ENCODE results near the gene AKT3.

AKT3 gene

GRCh38 chr1:243751506-243751905 lies 98.5 kb downstream of the AKT3 start:
- Histone ChIP-seq H3K4me3 (ENCODE audit: low read length in 2 of 2) (no peak overlapping the region), H3K9ac (ENCODE audit: low read length in 2 of 2) (no peak overlapping the region), H3K27me3 (ENCODE audit: control insufficient read depth in 1 of 2, insufficient read depth in 2 of 2, low read length in 2 of 2) (no peaks in the 10 kb centered on the region), H3K27ac (ENCODE audit: low read length) (no peak overlapping the region), H3K9me3 (ENCODE audit: control insufficient read depth in 2 of 2, low read length in 2 of 2) (no peaks in the 10 kb centered on the region), H3K4me1 (ENCODE audit: control insufficient read depth, insufficient read depth, low read length) (peaks cover 2% of the 10 kb centered on the region), H3K36me3 (ENCODE audit: control insufficient read depth in 2 of 2, insufficient read depth in 2 of 2, low read length in 2 of 2) (no peaks in the 10 kb centered on the region)

GRCh38 chr1:243748706-243749283 lies 101.2 kb downstream of the AKT3 start:
- Histone ChIP-seq H3K4me3 (ENCODE audit: low read length in 2 of 2) (no peak overlapping the region), H3K27me3 (ENCODE audit: control insufficient read depth in 1 of 2, insufficient read depth in 2 of 2, low read length in 2 of 2) (no peaks in the 10 kb centered on the region), H3K27ac (ENCODE audit: low read length) (no peak overlapping the region), H3K9me3 (ENCODE audit: control insufficient read depth in 2 of 2, low read length in 2 of 2) (no peaks in the 10 kb centered on the region), H3K36me3 (ENCODE audit: control insufficient read depth in 2 of 2, insufficient read depth in 2 of 2, low read length in 2 of 2) (no peaks in the 10 kb centered on the region), H3K4me1 (ENCODE audit: control insufficient read depth, insufficient read depth, low read length) (peaks cover 2% of the 10 kb centered on the region), H3K9ac (ENCODE audit: low read length in 2 of 2) (no peak overlapping the region)

DNA sequence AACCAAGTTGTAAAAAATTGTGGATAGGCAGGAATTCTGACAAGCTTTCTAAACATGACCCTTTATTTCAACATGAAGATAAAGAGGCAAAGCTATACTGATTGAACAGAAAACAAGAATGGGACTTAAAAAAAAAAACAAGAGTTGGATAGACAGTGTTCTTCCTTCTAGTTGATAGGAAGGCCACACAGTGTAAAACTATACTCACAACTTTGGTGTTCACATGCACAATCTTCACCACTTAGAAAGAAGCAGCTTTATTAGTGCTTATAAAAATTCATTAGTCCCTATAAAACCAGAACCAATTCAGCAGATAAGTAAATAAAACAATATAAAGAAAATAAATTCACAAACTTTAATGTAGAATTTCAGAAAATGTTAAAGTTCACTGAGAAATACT lies 101.8 kb downstream of the AKT3 start:
- no peak overlapping the region for H3K4me3 ChIP-seq (ENCODE audit: low read length in 2 of 2)
- H3K27ac ChIP-seq (ENCODE audit: low read length), result no peak overlapping the region
- peaks cover 2% of the 10 kb centered on the region for H3K4me1 ChIP-seq (ENCODE audit: control insufficient read depth, insufficient read depth, low read length)
- no peaks in the 10 kb centered on the region for H3K36me3 ChIP-seq (ENCODE audit: control insufficient read depth in 2 of 2, insufficient read depth in 2 of 2, low read length in 2 of 2)
- H3K9ac ChIP-seq (ENCODE audit: low read length in 2 of 2), result no peak overlapping the region
- no peaks in the 10 kb centered on the region for H3K9me3 ChIP-seq (ENCODE audit: control insufficient read depth in 2 of 2, low read length in 2 of 2)
- no peaks in the 10 kb centered on the region for H3K27me3 ChIP-seq (ENCODE audit: control insufficient read depth in 1 of 2, insufficient read depth in 2 of 2, low read length in 2 of 2)

- no peak overlapping the region for H3K9ac ChIP-seq (ENCODE audit: low read length in 2 of 2)
- no peaks in the 10 kb centered on the region for H3K9me3 ChIP-seq (ENCODE audit: control insufficient read depth in 2 of 2, low read length in 2 of 2)
- no peak overlapping the region for H3K27ac ChIP-seq (ENCODE audit: low read length)
- peaks cover 2% of the 10 kb centered on the region for H3K4me1 ChIP-seq (ENCODE audit: control insufficient read depth, insufficient read depth, low read length)
- H3K4me3 ChIP-seq (ENCODE audit: low read length in 2 of 2), result no peak overlapping the region
- no peaks in the 10 kb centered on the region for H3K27me3 ChIP-seq (ENCODE audit: control insufficient read depth in 1 of 2, insufficient read depth in 2 of 2, low read length in 2 of 2)
- H3K36me3 ChIP-seq (ENCODE audit: control insufficient read depth in 2 of 2, insufficient read depth in 2 of 2, low read length in 2 of 2), result no peaks in the 10 kb centered on the region
These were observed 103.3 kb downstream of the AKT3 start for GRCh38 chr1:243746751-243747150.

- Histone ChIP-seq H3K27me3 (ENCODE audit: control insufficient read depth in 1 of 2, insufficient read depth in 2 of 2, low read length in 2 of 2) (no peaks in the 10 kb centered on the region), H3K9me3 (ENCODE audit: control insufficient read depth in 2 of 2, low read length in 2 of 2) (no peaks in the 10 kb centered on the region), H3K36me3 (ENCODE audit: control insufficient read depth in 2 of 2, insufficient read depth in 2 of 2, low read length in 2 of 2) (no peaks in the 10 kb centered on the region), H3K4me1 (ENCODE audit: control insufficient read depth, insufficient read depth, low read length) (no peaks in the 10 kb centered on the region), H3K27ac (ENCODE audit: low read length) (no peak overlapping the region), H3K4me3 (ENCODE audit: low read length in 2 of 2) (no peak overlapping the region), H3K9ac (ENCODE audit: low read length in 2 of 2) (no peak overlapping the region)
These were observed 104.7 kb downstream of the AKT3 start for GRCh38 chr1:243745356-243745755.

- Histone ChIP-seq H3K9ac (ENCODE audit: low read length in 2 of 2) (no peak overlapping the region), H3K9me3 (ENCODE audit: control insufficient read depth in 2 of 2, low read length in 2 of 2) (no peaks in the 10 kb centered on the region), H3K27me3 (ENCODE audit: control insufficient read depth in 1 of 2, insufficient read depth in 2 of 2, low read length in 2 of 2) (no peaks in the 10 kb centered on the region), H3K27ac (ENCODE audit: low read length) (no peak overlapping the region), H3K4me1 (ENCODE audit: control insufficient read depth, insufficient read depth, low read length) (no peaks in the 10 kb centered on the region), H3K36me3 (ENCODE audit: control insufficient read depth in 2 of 2, insufficient read depth in 2 of 2, low read length in 2 of 2) (no peaks in the 10 kb centered on the region), H3K4me3 (ENCODE audit: low read length in 2 of 2) (no peak overlapping the region)
These were observed 107.2 kb downstream of the AKT3 start for GRCh38 chr1:243742819-243743218.

DNA sequence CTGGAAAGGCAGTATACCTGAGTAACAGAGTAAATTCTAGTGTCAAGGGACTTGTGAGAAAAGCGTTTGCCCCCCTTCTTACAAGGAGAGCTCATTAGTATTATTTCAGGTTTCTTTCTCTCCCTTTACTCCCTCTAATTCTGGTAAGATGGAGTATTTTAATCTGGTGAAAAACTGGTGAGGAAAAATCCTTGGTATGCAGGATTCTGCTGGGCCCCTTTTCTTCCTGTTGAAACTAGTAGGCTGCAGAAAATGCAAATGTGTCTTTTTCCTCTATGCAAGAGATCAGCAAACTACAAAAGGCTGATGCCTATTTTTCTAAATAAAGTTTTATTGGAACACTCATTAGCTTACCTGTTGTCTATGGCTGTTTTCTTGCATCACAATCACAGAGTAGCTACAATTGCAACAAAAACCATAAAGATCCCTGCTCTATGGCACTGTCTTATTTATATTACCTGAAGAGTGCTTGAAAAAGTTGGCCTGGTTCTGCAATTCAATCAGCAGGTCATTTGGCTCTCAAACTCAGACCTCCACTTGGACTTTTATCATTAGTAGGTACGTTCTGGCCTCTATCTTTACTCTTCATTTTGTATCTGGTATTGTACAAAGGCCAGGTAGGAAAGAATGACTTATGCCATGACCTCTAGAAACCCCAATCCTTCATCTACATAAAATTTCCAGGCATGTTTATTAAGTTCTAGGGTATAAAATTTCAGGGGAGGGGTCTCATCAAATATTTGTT lies 109.6 kb downstream of the AKT3 start:
- H3K27ac ChIP-seq (ENCODE audit: low read length), result no peak overlapping the region
- no peaks in the 10 kb centered on the region for H3K9me3 ChIP-seq (ENCODE audit: control insufficient read depth in 2 of 2, low read length in 2 of 2)
- H3K4me3 ChIP-seq (ENCODE audit: low read length in 2 of 2), result no peak overlapping the region
- no peaks in the 10 kb centered on the region for H3K27me3 ChIP-seq (ENCODE audit: control insufficient read depth in 1 of 2, insufficient read depth in 2 of 2, low read length in 2 of 2)
- H3K36me3 ChIP-seq (ENCODE audit: control insufficient read depth in 2 of 2, insufficient read depth in 2 of 2, low read length in 2 of 2), result no peaks in the 10 kb centered on the region
- no peak overlapping the region for H3K9ac ChIP-seq (ENCODE audit: low read length in 2 of 2)
- H3K4me1 ChIP-seq (ENCODE audit: control insufficient read depth, insufficient read depth, low read length), result no peaks in the 10 kb centered on the region

GRCh38 chr1:243739335-243740003 lies 110.6 kb downstream of the AKT3 start:
- H3K9me3 ChIP-seq (ENCODE audit: control insufficient read depth in 2 of 2, low read length in 2 of 2), result no peaks in the 10 kb centered on the region
- H3K27me3 ChIP-seq (ENCODE audit: control insufficient read depth in 1 of 2, insufficient read depth in 2 of 2, low read length in 2 of 2), result no peaks in the 10 kb centered on the region
- H3K27ac ChIP-seq (ENCODE audit: low read length), result no peak overlapping the region
- no peaks in the 10 kb centered on the region for H3K36me3 ChIP-seq (ENCODE audit: control insufficient read depth in 2 of 2, insufficient read depth in 2 of 2, low read length in 2 of 2)
- H3K4me3 ChIP-seq (ENCODE audit: low read length in 2 of 2), result no peak overlapping the region
- H3K9ac ChIP-seq (ENCODE audit: low read length in 2 of 2), result no peak overlapping the region
- H3K4me1 ChIP-seq (ENCODE audit: control insufficient read depth, insufficient read depth, low read length), result no peaks in the 10 kb centered on the region

DNA sequence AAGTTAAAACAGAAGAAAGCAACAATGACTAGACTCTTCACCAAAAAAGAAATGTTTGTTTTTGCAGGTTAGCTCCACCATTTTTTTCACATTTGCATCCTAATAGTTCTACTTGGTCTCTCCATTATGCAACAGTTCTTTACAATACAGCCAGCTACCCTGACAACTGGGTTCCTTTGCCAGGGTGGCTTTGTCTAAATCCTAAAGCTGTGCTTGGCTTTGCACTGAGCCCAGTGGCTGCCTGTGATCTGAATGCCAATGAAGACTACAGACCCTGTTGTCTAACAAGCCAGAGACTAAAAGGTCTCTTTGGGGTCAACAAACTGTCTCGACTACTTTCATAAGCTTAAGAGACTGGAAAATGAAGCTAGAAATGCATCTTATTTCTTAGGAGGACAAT lies 112.0 kb downstream of the AKT3 start:
- Histone ChIP-seq H3K4me1 (ENCODE audit: control insufficient read depth, insufficient read depth, low read length) (no peaks in the 10 kb centered on the region), H3K4me3 (ENCODE audit: low read length in 2 of 2) (no peak overlapping the region), H3K36me3 (ENCODE audit: control insufficient read depth in 2 of 2, insufficient read depth in 2 of 2, low read length in 2 of 2) (no peaks in the 10 kb centered on the region), H3K27ac (ENCODE audit: low read length) (no peak overlapping the region), H3K9ac (ENCODE audit: low read length in 2 of 2) (no peak overlapping the region), H3K27me3 (ENCODE audit: control insufficient read depth in 1 of 2, insufficient read depth in 2 of 2, low read length in 2 of 2) (no peaks in the 10 kb centered on the region), H3K9me3 (ENCODE audit: control insufficient read depth in 2 of 2, low read length in 2 of 2) (no peaks in the 10 kb centered on the region)

DNA sequence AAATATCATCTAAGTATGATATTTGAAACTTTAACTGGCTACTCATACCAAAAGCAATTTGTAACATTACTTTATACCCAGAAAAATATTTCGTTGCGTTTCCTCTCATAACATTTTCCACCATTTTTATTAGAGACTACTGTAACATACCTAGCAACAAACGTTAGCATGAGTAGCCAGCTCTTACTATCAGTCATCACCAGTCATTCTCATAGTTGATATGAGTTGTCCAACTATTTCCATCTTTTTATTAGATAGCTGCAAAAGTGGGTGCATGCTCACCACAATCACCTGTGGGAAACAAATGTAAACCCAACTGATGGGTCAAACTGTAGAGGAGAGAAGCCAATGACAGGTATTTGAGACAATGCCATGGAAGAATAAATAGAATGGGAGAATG lies 114.6 kb downstream of the AKT3 start:
- no peaks in the 10 kb centered on the region for H3K9me3 ChIP-seq (ENCODE audit: control insufficient read depth in 2 of 2, low read length in 2 of 2)
- no peaks in the 10 kb centered on the region for H3K4me1 ChIP-seq (ENCODE audit: control insufficient read depth, insufficient read depth, low read length)
- H3K9ac ChIP-seq (ENCODE audit: low read length in 2 of 2), result no peak overlapping the region
- H3K27me3 ChIP-seq (ENCODE audit: control insufficient read depth in 1 of 2, insufficient read depth in 2 of 2, low read length in 2 of 2), result no peaks in the 10 kb centered on the region
- H3K36me3 ChIP-seq (ENCODE audit: control insufficient read depth in 2 of 2, insufficient read depth in 2 of 2, low read length in 2 of 2), result no peaks in the 10 kb centered on the region
- no peak overlapping the region for H3K27ac ChIP-seq (ENCODE audit: low read length)
- no peak overlapping the region for H3K4me3 ChIP-seq (ENCODE audit: low read length in 2 of 2)

DNA sequence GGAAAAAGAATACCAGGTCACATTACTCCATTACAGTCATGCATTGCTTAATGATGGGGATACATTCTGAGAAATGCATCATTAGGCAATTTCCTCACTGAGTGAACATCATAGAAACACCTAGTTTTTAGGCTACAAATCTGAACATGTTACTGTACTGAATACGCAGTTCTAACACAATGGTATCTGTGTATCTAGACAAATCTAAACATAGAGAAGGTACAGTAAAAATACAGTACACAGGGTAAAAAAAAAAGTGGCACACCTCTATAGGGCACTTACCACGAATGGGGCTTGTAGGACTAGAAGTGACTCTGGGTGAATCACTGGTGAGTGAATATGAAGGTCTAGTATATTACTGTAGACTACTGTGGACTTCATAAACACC lies 115.7 kb downstream of the AKT3 start:
- H3K36me3 ChIP-seq (ENCODE audit: control insufficient read depth in 2 of 2, insufficient read depth in 2 of 2, low read length in 2 of 2), result no peaks in the 10 kb centered on the region
- no peaks in the 10 kb centered on the region for H3K27me3 ChIP-seq (ENCODE audit: control insufficient read depth in 1 of 2, insufficient read depth in 2 of 2, low read length in 2 of 2)
- no peaks in the 10 kb centered on the region for H3K9me3 ChIP-seq (ENCODE audit: control insufficient read depth in 2 of 2, low read length in 2 of 2)
- no peak overlapping the region for H3K4me3 ChIP-seq (ENCODE audit: low read length in 2 of 2)
- H3K9ac ChIP-seq (ENCODE audit: low read length in 2 of 2), result no peak overlapping the region
- H3K27ac ChIP-seq (ENCODE audit: low read length), result no peak overlapping the region
- H3K4me1 ChIP-seq (ENCODE audit: control insufficient read depth, insufficient read depth, low read length), result no peaks in the 10 kb centered on the region
